Measurements from ENCODE around the gene CCDC185.

DNA sequence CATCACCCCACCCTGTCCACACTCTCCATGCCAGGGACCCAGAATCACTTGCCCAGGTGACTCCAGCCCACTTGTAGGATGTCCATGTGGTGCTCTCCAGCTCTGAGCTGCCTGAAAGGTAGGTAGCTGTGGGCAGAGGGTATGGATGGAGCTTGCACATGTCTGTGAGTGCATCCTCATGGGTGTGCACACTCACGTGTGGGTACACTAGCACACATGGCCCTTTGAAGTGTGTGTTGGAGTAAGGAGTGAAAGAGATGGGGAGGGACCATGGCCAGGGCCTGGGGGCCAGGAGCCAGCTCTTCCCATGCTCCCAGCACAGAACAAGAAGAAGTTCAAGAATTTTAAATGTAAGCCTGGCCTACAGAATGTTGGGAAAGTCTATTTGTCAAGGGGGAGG lies 50.2 kb downstream of the CCDC185 start:
- TF ChIP-seq HNF4A (CRISPR knock-in tag; IDR thresholded peaks at IDR 0.05), result no peak
- TF ChIP-seq, protein P1, sequence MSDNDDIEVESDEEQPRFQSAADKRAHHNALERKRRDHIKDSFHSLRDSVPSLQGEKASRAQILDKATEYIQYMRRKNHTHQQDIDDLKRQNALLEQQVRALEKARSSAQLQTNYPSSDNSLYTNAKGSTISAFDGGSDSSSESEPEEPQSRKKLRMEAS (IDR thresholded peaks at IDR 0.05), result no peak
- TF ChIP-seq EZH2 (conservative IDR thresholded peaks at IDR 0.05; ENCODE audit: low read depth, low read length), result no peak
- TF ChIP-seq, protein P2, sequence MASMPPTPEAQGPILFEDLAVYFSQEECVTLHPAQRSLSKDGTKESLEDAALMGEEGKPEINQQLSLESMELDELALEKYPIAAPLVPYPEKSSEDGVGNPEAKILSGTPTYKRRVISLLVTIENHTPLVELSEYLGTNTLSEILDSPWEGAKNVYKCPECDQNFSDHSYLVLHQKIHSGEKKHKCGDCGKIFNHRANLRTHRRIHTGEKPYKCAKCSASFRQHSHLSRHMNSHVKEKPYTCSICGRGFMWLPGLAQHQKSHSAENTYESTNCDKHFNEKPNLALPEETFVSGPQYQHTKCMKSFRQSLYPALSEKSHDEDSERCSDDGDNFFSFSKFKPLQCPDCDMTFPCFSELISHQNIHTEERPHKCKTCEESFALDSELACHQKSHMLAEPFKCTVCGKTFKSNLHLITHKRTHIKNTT (CRISPR knock-in tag; IDR thresholded peaks at IDR 0.05), result no peak
- TF ChIP-seq POLR2A (IDR thresholded peaks at IDR 0.05; ENCODE audit: insufficient read depth in 1 of 2, low read depth in 2 of 2, low read length in 2 of 2), result no peak
- TF ChIP-seq TCF12 (IDR thresholded peaks at IDR 0.05), result no peak
- TF ChIP-seq TCF12 (CRISPR knock-in tag; IDR thresholded peaks at IDR 0.05), result no peak
- TF ChIP-seq BRD4 (CRISPR knock-in tag; IDR thresholded peaks at IDR 0.05), result no peak
- no peak for TF ChIP-seq NR3C1 (CRISPR knock-in tag; IDR thresholded peaks at IDR 0.05)
- no peak for TF ChIP-seq U2AF1 (optimal IDR thresholded peaks at IDR 0.05; ENCODE audit: low read depth, low read length)

Measured in HepG2 (cell line).